Stimulated activated naive CD4-positive, alpha-beta T cell (primary cell): ENCODE results near the gene SRRM4.

Experiments
- DNase-seq, 6 experiments: peaks; one replicate each; lab custom pipeline; 2025; lab: John Stamatoyannopoulos, UW

The SRRM4 gene

GRCh38 chr12:119118625-119119024 lies 137.3 kb downstream of the SRRM4 start:
- no peak for DNase-seq

- DNase-seq: no peak
These were observed 140.7 kb downstream of the SRRM4 start for GRCh38 chr12:119122047-119122446.

- DNase-seq: no peak
These were observed 141.4 kb downstream of the SRRM4 start for GRCh38 chr12:119122751-119123150.

GRCh38 chr12:119128527-119128926 lies 147.2 kb downstream of the SRRM4 start:
- no peak for DNase-seq

- no peak for DNase-seq
These were observed 148.6 kb downstream of the SRRM4 start for GRCh38 chr12:119129827-119130434.

- no peak for DNase-seq
These were observed 149.2 kb downstream of the SRRM4 start for GRCh38 chr12:119130523-119130922.

GRCh38 chr12:119134284-119135072 lies 153.1 kb downstream of the SRRM4 start:
- no peak for DNase-seq

- DNase-seq: no peak
These were observed 155.6 kb downstream of the SRRM4 start for GRCh38 chr12:119136811-119137410.

GRCh38 chr12:119139448-119139847 lies 158.1 kb downstream of the SRRM4 start:
- DNase-seq: no peak

- no peak for DNase-seq
These were observed 164.0 kb downstream of the SRRM4 start for GRCh38 chr12:119145367-119145766.

- no peak for DNase-seq
These were observed 166.6 kb downstream of the SRRM4 start for GRCh38 chr12:119147847-119148448.

GRCh38 chr12:119149270-119149669 lies 167.9 kb downstream of the SRRM4 start:
- no peak for DNase-seq

GRCh38 chr12:119151445-119152026 lies 170.2 kb downstream of the SRRM4 start:
- DNase-seq: no peak

GRCh38 chr12:119153477-119154434 lies 172.4 kb downstream of the SRRM4 start:
- DNase-seq: no peak

- no peak for DNase-seq
These were observed 173.1 kb downstream of the SRRM4 start for GRCh38 chr12:119154435-119154818.

- no peak for DNase-seq
These were observed 175.2 kb downstream of the SRRM4 start for GRCh38 chr12:119156401-119157044.

GRCh38 chr12:119157528-119157927 lies 176.2 kb downstream of the SRRM4 start:
- DNase-seq: no peak

- no peak for DNase-seq
These were observed 176.6 kb downstream of the SRRM4 start for GRCh38 chr12:119157978-119158377.

- DNase-seq: no peak
These were observed 177.1 kb downstream of the SRRM4 start for GRCh38 chr12:119158402-119158801.

GRCh38 chr12:119159844-119160243 lies 178.5 kb downstream of the SRRM4 start:
- DNase-seq: no peak

- no peak for DNase-seq
These were observed 186.6 kb downstream of the SRRM4 start for GRCh38 chr12:119167902-119168301.
